Common myeloid progenitor, CD34-positive (primary cell): ENCODE data around the gene ATP6V0B.

Experiments
- CTCF ChIA-PET: fragments of 350-600 bp; sonication (Branson Sonifier 250); formaldehyde crosslinking; loops from one replicate; lab custom pipeline; 2021; ENCODE audit warnings: antibody characterized with exemption; lab: Charles Lee
- POLR2A ChIA-PET: fragments of 350-600 bp; sonication (Branson Sonifier 250); formaldehyde crosslinking; loops from one replicate; lab custom pipeline; 2021; ENCODE audit warnings: antibody characterized with exemption; lab: Charles Lee
- DNase-seq, 3 donors: peaks; one replicate each; pipeline versions ENCODE4 v3.0.0 to v3.0.0-alpha.2; 2013
- H3K27ac ChIP-seq, 2 experiments: 1 replicate in 1 of 2; 2 replicates in 1 of 2; pipeline ENCODE4 v1.7.0; 2013; ENCODE audit warnings: inconsistent platforms in 2 of 2, low read length in 2 of 2, mild to moderate bottlenecking in 2 of 2, low read depth in 1 of 2, moderate library complexity in 1 of 2; ENCODE audit not compliant: severe bottlenecking in 2 of 2, insufficient read depth in 1 of 2, poor library complexity in 1 of 2
- H3K27me3 ChIP-seq, 5 experiments: replicated peaks in 2 of 5; 1 replicate in 3 of 5; 2 replicates in 2 of 5; pipeline versions ENCODE4 v1.6.1 to v1.7.0; 2013; ENCODE audit warnings: low read length in 4 of 5, mild to moderate bottlenecking in 2 of 5, moderate library complexity in 2 of 5, inconsistent platforms in 1 of 5; ENCODE audit not compliant: insufficient read depth in 5 of 5, control insufficient read depth in 4 of 5
- H3K36me3 ChIP-seq, 4 experiments: 1 replicate in 2 of 4; 2 replicates in 2 of 4; pipeline versions ENCODE4 v1.6.1 to v1.7.0; 2013; ENCODE audit warnings: low read length in 3 of 4, control low read depth in 1 of 4, mild to moderate bottlenecking in 1 of 4; ENCODE audit not compliant: control insufficient read depth in 4 of 4, insufficient read depth in 4 of 4
- H3K4me1 ChIP-seq, 4 experiments: 1 replicate in 3 of 4; 2 replicates in 1 of 4; pipeline versions ENCODE4 v1.6.1 to v1.7.1; 2013; ENCODE audit warnings: low read length in 3 of 4, mild to moderate bottlenecking in 3 of 4, control low read depth in 1 of 4, inconsistent platforms in 1 of 4, moderate library complexity in 1 of 4; ENCODE audit not compliant: control insufficient read depth in 4 of 4, insufficient read depth in 4 of 4; ENCODE audit errors: control extremely low read depth in 1 of 4
- H3K4me3 ChIP-seq, 7 experiments: 1 replicate in 4 of 7; 2 replicates in 3 of 7; pipeline versions ENCODE4 v1.5.1 to v1.7.0; 2013; ENCODE audit warnings: mild to moderate bottlenecking in 7 of 7, low read length in 6 of 7, moderate library complexity in 6 of 7, inconsistent platforms in 2 of 7, low read depth in 2 of 7, control low read depth in 1 of 7; ENCODE audit not compliant: insufficient read depth in 4 of 7, control insufficient read depth in 1 of 7; ENCODE audit errors: extremely low read depth in 1 of 7
- H3K9me3 ChIP-seq, 5 experiments: 1 replicate in 4 of 5; 2 replicates in 1 of 5; pipeline versions ENCODE4 v1.6.1 to v1.7.1; 2013; ENCODE audit warnings: low read length in 4 of 5, mild to moderate bottlenecking in 2 of 5, inconsistent platforms in 1 of 5, low read depth in 1 of 5, moderate library complexity in 1 of 5; ENCODE audit not compliant: control insufficient read depth in 4 of 5, insufficient read depth in 2 of 5; ENCODE audit errors: control extremely low read depth in 1 of 5
- WGBS: methylation state at CpG from one replicate; pipeline ENCODE4 v1.1.5; 2013; ENCODE audit not compliant: insufficient coverage; 5-methylcytosine and 5-hydroxymethylcytosine counted together

The ATP6V0B gene

DNA sequence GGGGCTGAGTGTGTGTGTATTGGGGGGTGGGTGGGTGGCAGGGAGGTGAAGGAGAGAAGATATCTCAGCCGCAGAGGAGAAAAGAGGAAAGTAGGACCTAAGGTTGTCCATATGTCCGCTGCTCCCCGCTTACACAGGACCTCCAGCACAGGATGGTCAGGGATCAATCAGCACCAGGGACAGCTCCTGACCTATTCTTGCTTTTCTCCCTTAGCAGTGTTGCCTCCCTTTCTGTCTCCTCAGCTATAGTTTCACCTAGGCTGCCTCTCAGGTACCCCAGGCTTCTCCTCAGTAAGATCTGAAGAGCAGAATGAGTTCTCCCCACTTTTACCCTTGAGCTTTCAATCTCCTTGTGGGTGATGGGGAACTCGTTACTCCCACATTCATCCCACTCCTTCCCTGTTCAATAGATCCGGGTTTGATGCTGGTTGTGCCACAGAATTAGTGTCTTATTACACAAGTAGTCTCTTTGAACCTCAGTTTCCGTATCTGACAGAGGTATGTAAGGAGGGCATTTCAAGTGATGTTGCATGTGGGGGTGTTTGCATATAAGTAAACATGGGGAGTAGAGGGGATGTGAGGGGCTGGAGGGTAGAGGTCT is 6.3 kb upstream of the ATP6V0B start:
- DNase-seq = peak in 2 of 3 donors; percentile 30 to 43
- POLR2A ChIA-PET = interaction anchor here (0.6 kb wide), 1 partner anchor 104 kb away, joined by 8 read pairs; no protein-coding TSS in a partner anchor
- H3K27ac ChIP-seq = no peak overlapping the region
- H3K36me3 ChIP-seq = peaks cover 0 to 39% (median 21%) of the 10 kb centered on the region in 4 experiments
- 100% methylated on average over 2 of the region's 6 CpGs for WGBS
- peaks cover 0 to 19% (median 13%) of the 10 kb centered on the region in 4 experiments for H3K4me1 ChIP-seq
- no peaks in the 10 kb centered on the region for H3K27me3 ChIP-seq
- H3K9me3 ChIP-seq = no peaks in the 10 kb centered on the region
- H3K4me3 ChIP-seq = no peak overlapping the region
- CTCF ChIA-PET = interaction anchor here (0.7 kb wide), 1 partner anchor 22 kb away, joined by 4 read pairs; the partner anchor contains the start of gene IPO13

DNA sequence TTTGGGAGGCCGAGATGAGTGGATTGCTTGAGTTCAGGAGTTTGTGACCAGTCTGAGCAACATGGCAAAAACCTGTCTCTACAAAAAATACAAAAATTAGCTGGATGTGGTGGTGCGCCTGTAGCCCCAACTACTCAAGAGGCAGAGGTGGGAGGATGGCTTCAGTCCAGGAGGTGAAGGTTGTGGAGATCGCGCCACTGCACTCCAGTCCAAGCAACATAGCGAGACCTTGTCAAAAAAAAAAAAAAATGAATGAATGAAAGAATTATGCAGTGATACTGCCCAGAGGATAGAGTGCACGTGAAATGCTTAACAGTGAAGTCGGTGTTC is 5.4 kb upstream of the ATP6V0B start:
- peak overlapping the region in 6 of 7 experiments; percentile 24 to 99 (median 86) for H3K4me3 ChIP-seq

DNA sequence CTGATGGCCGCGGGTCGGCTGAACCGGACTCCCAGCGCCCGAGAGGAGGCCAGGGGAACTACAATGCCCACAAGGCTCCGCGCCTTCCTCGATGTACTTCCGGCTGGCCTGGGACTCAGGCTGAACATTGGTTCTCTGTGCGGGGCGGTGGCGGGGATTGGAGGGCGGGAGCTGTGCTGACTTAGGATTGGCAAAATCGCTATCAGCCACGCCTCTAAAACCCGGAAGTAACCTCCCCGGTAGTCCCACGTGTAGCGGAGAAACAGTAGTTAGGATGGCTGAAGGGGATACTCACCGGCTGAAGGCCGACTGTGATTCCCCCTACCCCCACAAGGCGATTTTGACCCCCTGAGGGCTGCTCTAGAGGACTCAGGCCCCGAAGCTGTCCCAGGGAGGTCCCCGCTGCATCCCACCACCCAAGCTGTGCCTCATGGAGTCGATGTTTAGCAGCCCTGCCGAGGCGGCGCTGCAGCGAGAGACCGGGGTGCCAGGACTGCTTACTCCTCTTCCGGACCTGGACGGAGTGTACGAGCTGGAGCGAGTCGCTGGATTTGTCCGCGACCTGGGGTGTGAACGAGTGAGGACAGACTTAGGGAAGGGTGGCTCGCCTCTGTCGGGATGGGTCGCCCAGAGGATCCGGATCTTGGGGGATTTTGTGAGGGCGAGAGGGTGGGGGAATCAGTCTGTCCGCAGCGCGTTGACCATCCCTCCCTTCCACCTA is 4.9 kb upstream of the ATP6V0B start, which contains the start of gene DPH2:
Gene DPH2, plus strand, starts transcription at position 265 of the 721 bp plus-strand sequence. Its CDS starts 166 bp downstream, at position 431.
- no peaks in the 10 kb centered on the region for H3K27me3 ChIP-seq
- H3K27ac ChIP-seq = peak within 1 kb of the TSS; percentile 50 to 73
- 0% methylated on average over 23 of the region's 47 CpGs for WGBS
- peak; percentile 98 to 99 (median 99) for DNase-seq
- H3K4me3 ChIP-seq = peak within 1 kb of the TSS; percentile 82 to 99 (median 83)
- POLR2A ChIA-PET = interaction anchor here (1.4 kb wide), 1 partner anchor 23 kb away, joined by 3 read pairs; the partner anchor contains the start of gene IPO13
- peaks cover 0 to 29% (median 19%) of the 10 kb centered on the region in 4 experiments for H3K36me3 ChIP-seq
- no peaks in the 10 kb centered on the region for H3K9me3 ChIP-seq
- CTCF ChIA-PET = interaction anchor here (0.6 to 1.9 kb wide), 6 partner anchors 11 to 207 kb away, joined by 3 to 7 read pairs (median 4); partner anchors contain the start of gene CCDC24
- H3K4me1 ChIP-seq = peaks cover 3 to 28% (median 21%) of the 10 kb centered on the region in 4 experiments

More for the DNA sequence above, 5.4 kb upstream of the ATP6V0B start:
- Histone ChIP-seq H3K9me3 (no peaks in the 10 kb centered on the region), H3K4me1 (peaks cover 3 to 27% (median 20%) of the 10 kb centered on the region in 4 experiments), H3K36me3 (peaks cover 0 to 32% (median 20%) of the 10 kb centered on the region in 4 experiments), H3K27me3 (no peaks in the 10 kb centered on the region), H3K27ac (no peak overlapping the region)
- WGBS = 65% methylated on average over 6 of the region's 7 CpGs
- POLR2A ChIA-PET = interaction anchor here (1.4 kb wide), 1 partner anchor 22 kb away, joined by 3 read pairs; the partner anchor contains the start of gene IPO13
- CTCF ChIA-PET = interaction anchor here (1.3 to 1.9 kb wide), 2 partner anchors 11 to 16 kb away, joined by 3 to 7 read pairs; no protein-coding TSS in a partner anchor
- no peak for DNase-seq

GRCh38 chr1:43970502-43970901 is 4.3 kb upstream of the ATP6V0B start:
- 58% methylated on average over 4 of the region's 5 CpGs for WGBS
- Histone ChIP-seq H3K27ac (peak overlapping the region; percentile 50 to 73), H3K27me3 (no peaks in the 10 kb centered on the region), H3K9me3 (no peaks in the 10 kb centered on the region), H3K4me1 (peaks cover 3 to 29% (median 23%) of the 10 kb centered on the region in 4 experiments), H3K4me3 (peak overlapping the region; percentile 82 to 99 (median 83)), H3K36me3 (peaks cover 0 to 29% (median 19%) of the 10 kb centered on the region in 4 experiments)
- POLR2A ChIA-PET = no interaction called here
- DNase-seq = no peak
- CTCF ChIA-PET = interaction anchor here (0.6 to 2.4 kb wide), 6 partner anchors 12 to 207 kb away, joined by 3 to 12 read pairs (median 5); partner anchors contain the start of gene CCDC24

DNA sequence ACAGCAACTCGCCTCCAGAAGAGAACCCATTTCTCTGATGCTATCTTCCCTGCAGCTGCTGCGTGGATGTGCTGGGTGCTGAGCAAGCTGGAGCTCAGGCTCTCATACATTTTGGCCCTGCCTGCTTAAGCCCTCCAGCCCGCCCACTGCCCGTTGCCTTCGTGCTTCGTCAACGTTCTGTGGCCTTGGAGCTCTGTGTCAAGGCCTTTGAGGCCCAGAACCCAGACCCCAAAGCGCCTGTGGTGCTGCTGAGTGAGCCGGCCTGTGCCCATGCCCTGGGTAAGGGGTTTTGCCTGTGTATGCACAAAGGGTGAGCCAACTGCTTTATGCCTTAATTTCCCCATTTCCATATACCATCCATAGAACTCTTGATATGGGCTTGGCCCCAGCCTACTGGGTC is 3.8 kb upstream of the ATP6V0B start:
- WGBS = 96% methylated on average over 7 of the region's 9 CpGs
- H3K4me3 ChIP-seq = peak overlapping the region in 5 of 7 experiments; percentile 82 to 99 (median 89)
- H3K36me3 ChIP-seq = peaks cover 0 to 29% (median 18%) of the 10 kb centered on the region in 4 experiments
- no peak for DNase-seq
- peaks cover 5 to 33% (median 28%) of the 10 kb centered on the region in 4 experiments for H3K4me1 ChIP-seq
- no peaks in the 10 kb centered on the region for H3K27me3 ChIP-seq
- CTCF ChIA-PET = interaction anchor here (0.9 to 2.4 kb wide), 6 partner anchors 12 to 208 kb away, joined by 3 to 12 read pairs (median 5); partner anchors contain the start of gene CCDC24
- H3K27ac ChIP-seq = peak overlapping the region in 1 of 2 experiments; percentile 73
- POLR2A ChIA-PET = no interaction called here
- H3K9me3 ChIP-seq = no peaks in the 10 kb centered on the region

- H3K4me1 ChIP-seq = peaks cover 6 to 38% (median 32%) of the 10 kb centered on the region in 4 experiments
- no peak for DNase-seq
- no peak overlapping the region for H3K4me3 ChIP-seq
- peaks cover 0 to 31% (median 20%) of the 10 kb centered on the region in 4 experiments for H3K36me3 ChIP-seq
- H3K9me3 ChIP-seq = no peaks in the 10 kb centered on the region
- WGBS = 97% methylated on average over 15 of the region's 17 CpGs
- CTCF ChIA-PET = interaction anchor here (0.9 to 2.4 kb wide), 9 partner anchors 13 to 208 kb away, joined by 3 to 12 read pairs (median 5); partner anchors contain the start of gene CCDC24
- H3K27ac ChIP-seq = no peak overlapping the region
- H3K27me3 ChIP-seq = no peaks in the 10 kb centered on the region
- POLR2A ChIA-PET = no interaction called here
Observed at GRCh38 chr1:43971336-43971980, 3.3 kb upstream of the ATP6V0B start.
